GM10248 (cell line): ENCODE measurements around the gene PSMD2.
A peak's percentile ranks its signal among the peaks of the same experiment; 100 is the strongest.
"Not testable (repeated sequence)": the region's sequence is repeated elsewhere in the genome, so short reads cannot be mapped to it uniquely, and the experiment has no call there.

ENCODE experiments used
- CTCF ChIA-PET: fragments of 300-600 bp; sonication (Branson Sonifier 250); formaldehyde crosslinking; extraction: SDS; loops from one replicate; lab custom pipeline; 2021; ENCODE audit warnings: antibody characterized with exemption; lab: Yijun Ruan, JAX
- POLR2A ChIA-PET: fragments of 350-650 bp; sonication (Branson Sonifier 250); formaldehyde crosslinking; extraction: SDS; loops from one replicate; lab custom pipeline; 2020; ENCODE audit warnings: antibody characterized with exemption; lab: Yijun Ruan, JAX
- DNase-seq: peaks from one replicate; pipeline ENCODE4 v3.0.0; 2012; ENCODE audit errors: extremely low spot score
- CTCF ChIP-seq: IDR thresholded peaks from 2 replicates; pipeline ENCODE4 v1.5.1; 2012; ENCODE audit warnings: mild to moderate bottlenecking, low read depth; ENCODE audit errors: extremely low read depth, missing control alignments, control extremely low read depth

Gene PSMD2

GRCh38 chr3:184335661-184336546, 36.9 kb downstream of the PSMD2 start:
- POLR2A ChIA-PET, result interaction anchor here (0.6 to 1.4 kb wide), 3 partner anchors 10 to 185 kb away, joined by 3 to 11 read pairs (median 5); no protein-coding TSS in a partner anchor
- peak; percentile 7 for TF ChIP-seq CTCF
- CTCF ChIA-PET, result interaction anchor here (0.6 to 0.9 kb wide), 2 partner anchors 19 to 20 kb away, joined by 3 read pairs; no protein-coding TSS in a partner anchor
- DNase-seq, result peak; percentile 89

GRCh38 chr3:184336547-184337398, 37.7 kb downstream of the PSMD2 start:
- peak; percentile 46 for DNase-seq
- ChIA-PET CTCF (interaction anchor here (1.0 to 3.2 kb wide), 5 partner anchors 9 to 177 kb away, joined by 3 to 15 read pairs (median 4); partner anchors contain the start of genes CLCN2 and POLR2H), POLR2A (interaction anchor here (0.6 to 1.4 kb wide), 3 partner anchors 9 to 185 kb away, joined by 3 to 11 read pairs (median 5); no protein-coding TSS in a partner anchor)
- no peak for TF ChIP-seq CTCF

GRCh38 chr3:184337399-184337714, 38.3 kb downstream of the PSMD2 start, which contains the start of gene FAM131A:
Gene FAM131A (plus strand): TSS chr3:184337600. CDS start chr3:184337631, 31 bp downstream.
- TF ChIP-seq CTCF, result no peak
- DNase-seq, result no peak
- ChIA-PET CTCF (interaction anchor here (1.0 to 3.2 kb wide), 5 partner anchors 8 to 176 kb away, joined by 3 to 15 read pairs (median 4); partner anchors contain the start of genes CLCN2 and POLR2H), POLR2A (interaction anchor here (1.4 kb wide), 2 partner anchors 10 to 12 kb away, joined by 3 to 5 read pairs; no protein-coding TSS in a partner anchor)

GRCh38 chr3:184337981-184338380, 38.9 kb downstream of the PSMD2 start:
- CTCF ChIA-PET, result interaction anchor here (1.0 to 3.2 kb wide), 5 partner anchors 8 to 176 kb away, joined by 3 to 15 read pairs (median 4); partner anchors contain the start of genes CLCN2 and POLR2H
- POLR2A ChIA-PET, result interaction anchor here (1.4 kb wide), 1 partner anchor 11 kb away, joined by 3 read pairs; no protein-coding TSS in a partner anchor
- no peak for TF ChIP-seq CTCF
- DNase-seq, result no peak

- POLR2A ChIA-PET, result interaction anchor here (1.3 to 1.4 kb wide), 2 partner anchors 11 to 12 kb away, joined by 3 to 4 read pairs; no protein-coding TSS in a partner anchor
- CTCF ChIA-PET, result interaction anchor here (1.2 to 3.2 kb wide), 3 partner anchors 16 to 25 kb away, joined by 3 to 15 read pairs (median 7); partner anchors contain the start of genes CLCN2 and POLR2H
- DNase-seq, result no peak
- TF ChIP-seq CTCF, result no peak
These were observed 39.5 kb downstream of the PSMD2 start for GRCh38 chr3:184338511-184338945.

GRCh38 chr3:184339001-184339400, 40.0 kb downstream of the PSMD2 start:
- ChIA-PET POLR2A (interaction anchor here (1.3 kb wide), 1 partner anchor 12 kb away, joined by 4 read pairs; no protein-coding TSS in a partner anchor), CTCF (interaction anchor here (1.2 to 3.2 kb wide), 2 partner anchors 16 to 25 kb away, joined by 3 to 15 read pairs; no protein-coding TSS in a partner anchor)
- no peak for TF ChIP-seq CTCF
- no peak for DNase-seq

GRCh38 chr3:184339451-184340135, 40.6 kb downstream of the PSMD2 start:
- ChIA-PET POLR2A (interaction anchor here (1.3 kb wide), 1 partner anchor 11 kb away, joined by 4 read pairs; no protein-coding TSS in a partner anchor), CTCF (interaction anchor here (1.2 to 3.2 kb wide), 3 partner anchors 14 to 24 kb away, joined by 3 to 15 read pairs (median 11); no protein-coding TSS in a partner anchor)
- not testable (repeated sequence) for DNase-seq
